Sigmoid colon (tissue), 3 donors: Measurements from ENCODE around the gene DCC.

Source experiments
- CTCF ChIP-seq, 4 experiments: fragments of 450-650 bp in 3 of 4; fragments of 200-600 bp in 1 of 4; IDR thresholded peaks; one replicate each; pipeline ENCODE4 v1.5.1; 2016 to 2019; ENCODE audit warnings: antibody characterized with exemption in 4 of 4, mild to moderate bottlenecking in 3 of 4, moderate library complexity in 2 of 4
- POLR2A ChIP-seq, 2 donors: fragments of 450-650 bp; IDR thresholded peaks; one replicate each; pipeline ENCODE4 v1.6.1; 2016; ENCODE audit warnings: antibody characterized with exemption in 2 of 2, mild to moderate bottlenecking in 2 of 2, moderate library complexity in 2 of 2

- TF ChIP-seq POLR2A (IDR thresholded peaks at IDR 0.05) (no peak), CTCF (IDR thresholded peaks at IDR 0.05) (no peak)
Measured at GRCh38 chr18:52523566-52523965, 183.6 kb downstream of the DCC start.
